ENCODE measurements around the gene FEV.

DNA sequence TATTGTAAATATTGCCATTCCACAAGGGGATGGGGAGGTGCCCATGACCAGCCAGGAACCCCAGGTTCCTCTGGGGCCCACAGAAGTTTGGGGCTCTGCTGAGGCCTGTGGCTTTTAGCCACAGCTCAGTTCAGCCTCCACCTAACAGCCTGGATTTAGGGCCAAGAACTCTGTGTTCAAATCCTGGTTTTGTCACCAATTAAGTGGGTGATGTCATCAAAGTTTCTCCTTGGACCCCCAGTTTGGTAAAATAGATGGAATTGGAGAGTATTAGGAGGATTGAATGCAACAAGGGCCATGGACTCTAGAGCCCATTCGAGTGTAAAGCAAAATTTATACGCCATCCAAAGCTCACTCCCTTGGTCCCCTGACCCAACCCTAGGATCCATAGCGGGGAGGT is 3.2 kb upstream of the FEV start:
- TF ChIP-seq, protein P1, sequence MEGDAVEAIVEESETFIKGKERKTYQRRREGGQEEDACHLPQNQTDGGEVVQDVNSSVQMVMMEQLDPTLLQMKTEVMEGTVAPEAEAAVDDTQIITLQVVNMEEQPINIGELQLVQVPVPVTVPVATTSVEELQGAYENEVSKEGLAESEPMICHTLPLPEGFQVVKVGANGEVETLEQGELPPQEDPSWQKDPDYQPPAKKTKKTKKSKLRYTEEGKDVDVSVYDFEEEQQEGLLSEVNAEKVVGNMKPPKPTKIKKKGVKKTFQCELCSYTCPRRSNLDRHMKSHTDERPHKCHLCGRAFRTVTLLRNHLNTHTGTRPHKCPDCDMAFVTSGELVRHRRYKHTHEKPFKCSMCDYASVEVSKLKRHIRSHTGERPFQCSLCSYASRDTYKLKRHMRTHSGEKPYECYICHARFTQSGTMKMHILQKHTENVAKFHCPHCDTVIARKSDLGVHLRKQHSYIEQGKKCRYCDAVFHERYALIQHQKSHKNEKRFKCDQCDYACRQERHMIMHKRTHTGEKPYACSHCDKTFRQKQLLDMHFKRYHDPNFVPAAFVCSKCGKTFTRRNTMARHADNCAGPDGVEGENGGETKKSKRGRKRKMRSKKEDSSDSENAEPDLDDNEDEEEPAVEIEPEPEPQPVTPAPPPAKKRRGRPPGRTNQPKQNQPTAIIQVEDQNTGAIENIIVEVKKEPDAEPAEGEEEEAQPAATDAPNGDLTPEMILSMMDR (IDR thresholded peaks at IDR 0.05), result no peak
- no peak for TF ChIP-seq POLR2A (IDR thresholded peaks at IDR 0.05)

Measured in lower leg skin (tissue), 3 donors.